ENCODE measurements around the gene SLC6A17.

The SLC6A17 gene

GRCh38 chr1:110223581-110223980 lies 73.3 kb downstream of the SLC6A17 start:
- DNase-seq, result no peak

GRCh38 chr1:110224240-110224995 lies 74.1 kb downstream of the SLC6A17 start:
- DNase-seq, result no peak

- no peak for DNase-seq
Observed at GRCh38 chr1:110225212-110225611, 74.9 kb downstream of the SLC6A17 start.

GRCh38 chr1:110225756-110226404 lies 75.6 kb downstream of the SLC6A17 start:
- DNase-seq, result no peak

- no peak for DNase-seq
Observed at GRCh38 chr1:110227774-110228173, 77.5 kb downstream of the SLC6A17 start.

- no peak for DNase-seq
Observed at GRCh38 chr1:110228381-110228780, 78.1 kb downstream of the SLC6A17 start.

GRCh38 chr1:110228869-110229268 lies 78.6 kb downstream of the SLC6A17 start:
- DNase-seq, result no peak

GRCh38 chr1:110229348-110230001 lies 79.2 kb downstream of the SLC6A17 start:
- peak; percentile 37 for DNase-seq

GRCh38 chr1:110230381-110231199 lies 80.3 kb downstream of the SLC6A17 start:
- no peak for DNase-seq

- no peak for DNase-seq
Observed at GRCh38 chr1:110233861-110234260, 83.6 kb downstream of the SLC6A17 start.

- DNase-seq, result no peak
Observed at GRCh38 chr1:110234691-110235090, 84.4 kb downstream of the SLC6A17 start.

- DNase-seq, result peak; percentile 70
Observed at GRCh38 chr1:110235181-110235833, 85.0 kb downstream of the SLC6A17 start.

- DNase-seq, result no peak
Observed at GRCh38 chr1:110235834-110236682, 85.8 kb downstream of the SLC6A17 start.

- no peak for DNase-seq
Observed at GRCh38 chr1:110237386-110238152, 87.3 kb downstream of the SLC6A17 start.

GRCh38 chr1:110239441-110240430 lies 89.4 kb downstream of the SLC6A17 start:
- no peak for DNase-seq

GRCh38 chr1:110240476-110241210 lies 90.3 kb downstream of the SLC6A17 start:
- DNase-seq, result peak; percentile 25

GRCh38 chr1:110241516-110241915 lies 91.2 kb downstream of the SLC6A17 start:
- no peak for DNase-seq

GRCh38 chr1:110242062-110242461 lies 91.8 kb downstream of the SLC6A17 start:
- DNase-seq, result no peak

- no peak for DNase-seq
Observed at GRCh38 chr1:110242731-110243130, 92.4 kb downstream of the SLC6A17 start.

Data from retina (tissue), 1 donor.